HG03558 (cell line): ENCODE results near the gene ZNF365.

Experiments
- ATAC-seq: cut with Tn5 transposase; IDR thresholded peaks from one replicate; pipeline ENCODE4 v1.9.1; 2021; ENCODE audit warnings: moderate number of reproducible peaks; ENCODE audit not compliant: unreplicated experiment; ENCODE audit errors: extremely low read depth

The ZNF365 gene

GRCh38 chr10:62413048-62413447 is 38.9 kb downstream of the ZNF365 start:
- no peak for ATAC-seq

- no peak for ATAC-seq
Measured at GRCh38 chr10:62413652-62414051, 39.5 kb downstream of the ZNF365 start.

DNA sequence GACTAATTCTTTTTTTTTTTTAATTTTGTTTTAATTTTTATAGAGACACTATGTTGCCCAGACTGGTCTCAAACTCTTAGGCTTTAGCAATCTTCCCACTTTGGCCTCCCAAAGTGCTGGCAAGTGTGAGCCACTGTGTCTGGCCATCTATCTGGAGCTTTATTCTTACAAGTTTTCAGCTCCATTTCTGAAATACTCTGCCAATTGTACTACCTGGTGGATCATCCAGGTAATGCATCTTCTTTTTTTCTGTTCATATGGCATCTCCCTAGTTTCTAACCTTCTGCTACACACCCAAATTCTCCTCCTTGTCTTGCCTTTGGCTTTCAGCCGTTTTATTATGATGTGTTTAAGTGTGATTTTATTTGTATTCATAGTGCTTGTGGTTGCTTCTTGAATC is 40.2 kb downstream of the ZNF365 start:
- no peak for ATAC-seq

DNA sequence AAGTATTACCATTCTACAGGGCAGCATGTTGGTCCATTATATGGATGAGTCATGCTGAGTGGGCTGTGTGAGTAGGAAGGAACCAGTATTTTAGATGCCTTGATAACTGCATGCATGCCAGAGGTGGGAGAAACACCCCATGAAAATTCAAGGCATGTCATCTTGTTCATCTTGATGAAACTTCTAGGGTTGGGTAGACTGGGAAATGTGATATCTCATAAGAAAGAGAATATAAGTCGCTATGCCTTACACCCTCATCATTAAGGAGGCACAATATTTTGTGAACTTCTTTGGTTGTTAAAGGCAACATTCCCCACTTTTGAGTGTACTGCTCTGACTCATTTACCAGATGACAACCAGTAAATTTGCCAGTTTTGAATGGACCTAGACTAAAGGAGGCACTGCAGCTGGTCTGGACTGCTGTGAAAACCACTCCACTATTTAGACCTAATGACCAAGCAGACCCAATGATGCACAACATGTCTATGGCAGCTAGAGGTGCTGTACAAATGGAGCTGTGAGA is 48.0 kb downstream of the ZNF365 start:
- ATAC-seq, result no peak

GRCh38 chr10:62424026-62424425 is 49.9 kb downstream of the ZNF365 start:
- no peak for ATAC-seq

DNA sequence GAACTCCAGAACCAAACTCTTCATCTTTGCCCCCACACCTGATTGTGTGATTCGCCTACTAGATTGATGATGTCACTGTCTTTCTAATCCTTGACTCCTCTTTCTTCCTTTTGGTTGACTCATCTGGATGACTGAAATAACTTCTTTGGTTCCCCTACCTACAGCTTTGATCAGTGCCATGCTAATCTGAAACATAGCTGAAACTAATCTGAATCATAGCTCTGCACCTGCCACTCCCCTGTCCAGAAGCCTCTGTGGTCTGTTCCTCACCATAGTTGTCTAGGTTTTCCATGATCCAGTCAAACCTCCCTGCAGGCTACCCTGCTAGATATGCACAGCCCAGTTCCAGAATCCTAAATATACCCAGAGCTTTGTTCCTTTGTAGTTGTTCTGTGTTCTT is 51.9 kb downstream of the ZNF365 start:
- no peak for ATAC-seq

- no peak for ATAC-seq
Measured at GRCh38 chr10:62426600-62426999, 52.4 kb downstream of the ZNF365 start.

DNA sequence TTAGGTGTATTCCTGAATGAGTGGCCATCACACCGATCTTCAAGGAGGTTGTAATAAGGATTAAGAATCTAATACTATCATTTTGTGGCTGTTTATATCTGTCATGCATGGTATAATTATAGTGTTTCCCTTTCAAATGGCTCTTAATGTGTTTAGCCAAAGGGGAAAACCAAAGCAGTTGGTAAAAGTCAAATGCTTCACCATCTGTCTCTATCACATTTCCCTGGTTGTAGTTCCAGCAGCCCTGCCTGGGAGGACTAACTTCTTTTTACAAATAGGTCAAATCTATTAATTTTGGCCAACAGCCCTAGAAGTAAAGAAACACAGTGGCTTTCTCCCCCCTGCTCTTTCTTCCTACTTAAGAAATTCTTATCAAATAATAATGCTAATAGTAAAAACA is 56.7 kb downstream of the ZNF365 start:
- ATAC-seq, result no peak

DNA sequence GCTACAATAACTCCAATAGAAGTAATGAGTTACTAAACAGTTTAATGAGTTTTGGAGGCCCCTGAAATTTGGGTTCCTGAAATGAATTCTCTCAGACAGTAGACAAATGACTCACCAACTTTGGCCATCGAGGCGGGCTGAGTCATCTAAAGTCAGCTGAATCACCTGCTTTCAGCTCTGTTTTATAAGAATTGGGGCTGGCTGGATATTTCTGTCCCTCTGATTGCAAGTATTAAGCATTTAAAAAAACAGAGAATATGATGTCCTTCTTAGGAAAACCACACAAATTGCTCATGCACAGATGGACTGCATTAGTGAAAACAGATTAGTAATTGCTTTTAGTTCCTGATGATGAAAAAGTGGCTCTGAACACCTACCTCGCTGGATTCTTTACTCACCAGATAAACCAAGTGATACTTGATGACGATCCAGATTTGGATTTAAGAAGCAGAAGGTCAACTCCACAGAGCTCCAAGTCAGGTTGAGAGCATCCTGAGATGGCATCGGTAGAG is 59.1 kb downstream of the ZNF365 start:
- ATAC-seq, result peak; percentile 87

DNA sequence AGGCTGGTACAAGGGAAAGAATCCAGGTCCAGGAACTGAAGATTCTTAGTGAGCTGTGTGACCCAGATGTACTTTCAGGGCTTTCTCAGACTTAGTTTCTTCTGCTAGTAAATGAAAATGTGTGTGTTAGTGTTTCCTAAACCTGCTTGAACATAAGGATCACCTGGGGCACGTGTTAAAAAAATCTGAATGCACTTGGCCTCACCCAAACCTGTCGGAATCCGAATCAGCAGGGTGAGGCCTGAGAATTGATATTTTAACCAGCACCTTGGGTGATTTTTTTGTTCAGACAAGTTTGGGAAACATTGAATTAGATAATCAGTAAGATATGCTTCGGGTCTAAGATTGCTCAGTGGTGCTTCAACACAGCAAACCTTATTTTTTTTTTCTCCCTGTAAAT is 59.7 kb downstream of the ZNF365 start:
- no peak for ATAC-seq

DNA sequence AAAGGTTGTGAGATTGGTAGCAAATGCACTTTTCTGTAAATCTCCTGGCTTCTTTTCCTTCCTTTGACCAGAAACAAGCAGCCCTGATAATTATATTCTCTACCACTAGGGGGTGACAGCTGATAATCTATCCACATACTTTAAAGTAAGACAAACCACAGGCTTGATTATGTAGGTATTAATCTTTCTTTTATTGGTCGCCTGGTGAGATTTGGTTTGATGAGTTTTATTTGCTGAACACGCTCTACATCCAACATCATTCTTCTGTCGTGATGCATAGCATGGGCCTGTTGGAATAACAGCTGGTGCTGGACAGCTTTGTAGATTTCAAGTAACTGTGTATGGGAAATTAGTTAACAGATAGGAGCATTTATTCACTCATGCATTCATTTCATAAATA is 63.5 kb downstream of the ZNF365 start:
- ATAC-seq, result no peak

DNA sequence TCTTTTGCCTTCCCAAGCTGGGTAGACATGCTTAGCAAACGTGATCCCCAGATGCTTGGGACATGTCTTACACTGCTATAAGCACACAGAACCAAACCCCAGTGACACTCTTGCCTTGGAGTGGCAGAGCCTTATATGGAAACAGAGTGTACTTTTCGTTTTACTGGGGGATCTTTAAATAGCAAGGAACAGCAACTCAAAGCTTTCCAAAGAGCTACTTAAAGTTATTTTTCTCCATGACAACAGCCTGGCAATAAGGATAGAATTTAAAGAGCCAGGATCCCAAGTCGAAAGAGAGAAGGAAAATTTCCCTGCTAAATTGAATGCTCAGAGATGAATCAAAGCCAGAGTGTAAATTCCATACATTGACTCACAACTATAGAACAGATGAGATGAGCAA is 67.8 kb downstream of the ZNF365 start:
- ATAC-seq, result no peak

DNA sequence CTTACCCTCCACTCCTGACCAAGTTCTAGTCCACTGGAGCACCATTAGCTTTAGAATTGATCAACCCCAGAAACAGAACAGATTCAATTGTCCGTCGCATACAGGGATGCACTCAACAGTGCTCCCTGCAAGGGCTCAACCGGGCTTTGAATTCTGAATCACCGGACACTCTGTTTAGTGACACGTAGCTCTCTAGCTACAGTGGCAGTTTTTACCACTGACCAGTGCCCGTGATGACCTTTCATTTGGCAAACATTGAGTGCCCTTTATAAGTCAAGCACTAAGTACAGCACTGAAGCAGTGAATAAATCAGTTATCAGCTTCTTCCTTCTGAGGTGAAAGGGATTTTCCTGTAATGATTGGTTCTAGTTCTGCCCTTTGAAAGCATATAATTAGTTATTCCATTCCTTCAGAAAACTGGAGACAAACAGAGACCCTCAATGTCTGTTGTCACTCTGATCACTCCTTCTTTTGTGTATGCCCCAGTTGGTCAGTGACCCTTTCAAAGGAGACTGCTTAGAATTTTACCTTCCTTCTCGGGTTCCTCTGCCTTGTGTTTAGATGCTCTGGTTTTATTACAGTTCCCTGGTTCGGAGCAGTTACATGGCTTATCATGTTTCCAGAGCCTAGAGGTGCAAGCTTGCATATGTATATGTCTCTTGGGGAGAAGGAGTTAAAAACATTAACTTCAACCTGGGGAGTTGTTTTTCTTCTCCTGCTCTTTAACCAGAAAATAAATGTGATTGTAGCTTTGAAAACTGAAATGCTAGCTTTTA is 68.9 kb downstream of the ZNF365 start:
- no peak for ATAC-seq

DNA sequence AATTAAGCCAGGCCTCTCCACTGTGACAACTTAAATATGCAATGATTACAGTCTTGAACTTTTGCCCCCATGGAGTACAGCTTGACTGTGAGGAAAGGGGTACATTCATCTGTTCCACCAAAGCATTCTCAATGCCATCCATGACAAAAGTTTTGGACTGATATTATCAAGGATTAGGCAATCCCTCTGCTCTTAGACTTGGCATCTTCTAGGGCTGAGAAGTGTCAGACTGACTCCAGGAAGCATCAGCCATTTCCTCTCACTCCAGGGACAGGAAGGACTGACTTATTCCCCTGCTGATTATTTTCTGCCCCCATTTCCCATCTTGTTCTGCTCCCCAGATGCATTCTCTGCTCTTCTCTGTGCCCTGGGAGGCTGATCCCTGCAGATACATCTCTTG is 69.7 kb downstream of the ZNF365 start:
- ATAC-seq, result no peak

- no peak for ATAC-seq
Measured at GRCh38 chr10:62446627-62447026, 72.5 kb downstream of the ZNF365 start.

- no peak for ATAC-seq
Measured at GRCh38 chr10:62450912-62451610, 76.9 kb downstream of the ZNF365 start.

GRCh38 chr10:62451611-62451975 is 77.4 kb downstream of the ZNF365 start:
- ATAC-seq, result no peak
